AG04449 (cell line): ENCODE measurements around the gene PRPF19.

Experiments
- CTCF ChIA-PET: fragments of 350-600 bp; formaldehyde crosslinking; extraction: SDS; loops from one replicate; lab custom pipeline; 2021; ENCODE audit warnings: antibody characterized with exemption; lab: Yijun Ruan, JAX
- POLR2A ChIA-PET: fragments of 400-600, 350-600 bp; formaldehyde crosslinking; extraction: SDS; loops from one replicate; lab custom pipeline; 2020; ENCODE audit warnings: antibody characterized with exemption, inconsistent platforms; lab: Yijun Ruan, JAX
- DNase-seq: peaks from one replicate; pipeline ENCODE4 v3.0.0-alpha.2; 2010; ENCODE audit warnings: low read depth, low spot score
- H3K4me3 ChIP-seq: 2 replicates; pipeline ENCODE4 v1.5.1; 2011; ENCODE audit warnings: low read depth, mild to moderate bottlenecking, control low read depth, low read length
- CTCF ChIP-seq: IDR thresholded peaks from one replicate; pipeline ENCODE4 v1.5.1; 2011; ENCODE audit warnings: mild to moderate bottlenecking, moderate library complexity, low read length, control low read depth, inconsistent platforms; ENCODE audit not compliant: insufficient read depth; ENCODE audit errors: missing control alignments

PRPF19 gene

GRCh38 chr11:60866911-60867870, 39.2 kb downstream of the PRPF19 start, which contains the start of gene ZP1:
Gene ZP1 (plus strand): TSS chr11:60867542. CDS start chr11:60867562, 20 bp downstream.
- TF ChIP-seq CTCF = no peak
- ChIA-PET POLR2A (no interaction called here), CTCF (interaction anchor here (0.8 to 3.2 kb wide), 5 partner anchors 15 to 36 kb away, joined by 3 to 20 read pairs (median 4); no protein-coding TSS in a partner anchor)
- no peak within 1 kb of the TSS for H3K4me3 ChIP-seq
- no peak for DNase-seq

- no peak for DNase-seq
- CTCF ChIA-PET = interaction anchor here (1.1 kb wide), 1 partner anchor 34 kb away, joined by 4 read pairs; no protein-coding TSS in a partner anchor
- POLR2A ChIA-PET = no interaction called here
- TF ChIP-seq CTCF = no peak
- H3K4me3 ChIP-seq = no peak overlapping the region
Measured at GRCh38 chr11:60864856-60865513, 41.4 kb downstream of the PRPF19 start.

- no peak for DNase-seq
- ChIA-PET CTCF (interaction anchor here (1.1 kb wide), 1 partner anchor 33 kb away, joined by 4 read pairs; no protein-coding TSS in a partner anchor), POLR2A (no interaction called here)
- no peak for TF ChIP-seq CTCF
- H3K4me3 ChIP-seq = no peak overlapping the region
Measured at GRCh38 chr11:60863550-60864521, 42.5 kb downstream of the PRPF19 start.

GRCh38 chr11:60862171-60862570, 44.2 kb downstream of the PRPF19 start:
- POLR2A ChIA-PET = no interaction called here
- DNase-seq = no peak
- CTCF ChIA-PET = no interaction called here
- TF ChIP-seq CTCF = no peak
- H3K4me3 ChIP-seq = no peak overlapping the region

- ChIA-PET CTCF (interaction anchor here (1.1 to 2.1 kb wide), 3 partner anchors 10 to 38 kb away, joined by 3 to 10 read pairs (median 6); no protein-coding TSS in a partner anchor), POLR2A (interaction anchor here (0.7 kb wide), 2 partner anchors 11 to 27 kb away, joined by 3 to 5 read pairs; no protein-coding TSS in a partner anchor)
- TF ChIP-seq CTCF = no peak
- no peak overlapping the region for H3K4me3 ChIP-seq
- no peak for DNase-seq
Measured at GRCh38 chr11:60860943-60861342, 45.4 kb downstream of the PRPF19 start.
